Cardiac fibroblast (primary cell): ENCODE measurements around the gene PSTPIP2.
"Not testable (repeated sequence)": the region's sequence is repeated elsewhere in the genome, so short reads cannot be mapped to it uniquely, and the experiment has no call there.

Experiments
- DNase-seq, 2 donors: peaks; one replicate each; pipeline versions ENCODE4 v3.0.0 to v3.0.0-alpha.2; 2010; ENCODE audit warnings: low read depth in 2 of 2
- H3K4me3 ChIP-seq, 2 donors: replicated peaks in 1 of 2; 1 replicate in 1 of 2; 2 replicates in 1 of 2; pipeline ENCODE4 v1.5.1; 2011; ENCODE audit warnings: low read depth in 2 of 2, low read length in 2 of 2, mild to moderate bottlenecking in 2 of 2, moderate library complexity in 1 of 2
- CTCF ChIP-seq: IDR thresholded peaks from one replicate; pipeline ENCODE4 v1.5.1; 2011; ENCODE audit warnings: low read depth, mild to moderate bottlenecking, low read length, inconsistent platforms

Gene PSTPIP2

GRCh38 chr18:46098616-46098933 is 26.5 kb upstream of the PSTPIP2 start:
- no peak for DNase-seq
- no peak for TF ChIP-seq CTCF
- H3K4me3 ChIP-seq = peak overlapping the region; percentile 77 to 85

- peak; percentile 85 for DNase-seq
- no peak for TF ChIP-seq CTCF
- peak within 1 kb of the TSS; percentile 77 to 85 for H3K4me3 ChIP-seq
Observed at GRCh38 chr18:46097801-46098615, 25.9 kb upstream of the PSTPIP2 start, which contains the start of gene ATP5F1A. TSS of gene ATP5F1A (minus strand) at chr18:46098296. CDS start at chr18:46098231, 65 bp downstream.

- no peak for TF ChIP-seq CTCF
- no peak for DNase-seq
- peak overlapping the region; percentile 77 to 85 for H3K4me3 ChIP-seq
Observed at GRCh38 chr18:46097431-46097800, 25.4 kb upstream of the PSTPIP2 start.

- no peak for TF ChIP-seq CTCF
- DNase-seq = peak in 1 of 2 donors; percentile 18
Observed at GRCh38 chr18:46096651-46097300, 24.7 kb upstream of the PSTPIP2 start.

GRCh38 chr18:46095532-46095931 is 23.5 kb upstream of the PSTPIP2 start:
- no peak overlapping the region for H3K4me3 ChIP-seq
- DNase-seq = no peak
- no peak for TF ChIP-seq CTCF

More at GRCh38 chr18:46096651-46097300, 24.7 kb upstream of the PSTPIP2 start:
- H3K4me3 ChIP-seq = peak overlapping the region; percentile 77 to 85

GRCh38 chr18:46088501-46088900 is 16.4 kb upstream of the PSTPIP2 start:
- not testable (repeated sequence) for H3K4me3 ChIP-seq
- peak in 1 of 2 donors; percentile 57 for DNase-seq

GRCh38 chr18:46084431-46084830 is 12.4 kb upstream of the PSTPIP2 start:
- no peak overlapping the region for H3K4me3 ChIP-seq
- TF ChIP-seq CTCF = no peak
- DNase-seq = no peak
